Muscle of leg (tissue), 11 donors: Measurements from ENCODE around the gene CNTN4. TPM values are rescaled to one million over a fixed set of nuclear protein-coding genes. Genes with fewer than 3 reads are reported as not detected.
A peak's percentile ranks its signal among the peaks of the same experiment; 100 is the strongest.

Source experiments
- DNase-seq: peaks from one replicate; pipeline ENCODE4 v3.0.0; 2013
- H3K27ac ChIP-seq: one replicate; pipeline ENCODE4 v1.5.1; 2013; ENCODE audit warnings: mild to moderate bottlenecking, low read length, control low read depth
- H3K27me3 ChIP-seq: one replicate; pipeline ENCODE4 v1.6.1; 2013; ENCODE audit warnings: low read length; ENCODE audit not compliant: control insufficient read depth, insufficient read depth
- H3K36me3 ChIP-seq: one replicate; pipeline ENCODE4 v1.6.1; 2013; ENCODE audit warnings: low read length; ENCODE audit not compliant: control insufficient read depth, insufficient read depth
- H3K4me1 ChIP-seq: one replicate; pipeline ENCODE4 v1.6.1; 2013; ENCODE audit warnings: low read length; ENCODE audit not compliant: control insufficient read depth, insufficient read depth
- H3K4me3 ChIP-seq: one replicate; pipeline ENCODE4 v1.5.1; 2013; ENCODE audit warnings: low read length, control low read depth
- H3K9me3 ChIP-seq: replicated peaks from 2 replicates; pipeline ENCODE4 v1.6.1; 2013; ENCODE audit warnings: low read depth, low read length; ENCODE audit not compliant: control insufficient read depth
- WGBS: methylation state at CpG from one replicate; pipeline ENCODE4 v1.1.5; 2013; ENCODE audit warnings: missing lambda C conversion rate; ENCODE audit not compliant: insufficient coverage; 5-methylcytosine and 5-hydroxymethylcytosine counted together
- polyA plus RNA-seq, 8 donors: library from polyadenylated mRNA; unstranded; fragments of 120-200 nt; gene quantifications; one replicate each; pipeline versions ENCODE4 v1.2.1 to v1.2.3, GENCODE V29; 2013; ENCODE audit warnings: inconsistent platforms in 1 of 8, low replicate concordance in 1 of 8; ENCODE audit not compliant: insufficient read length in 8 of 8, insufficient read depth in 1 of 8
- total RNA-seq: library from RNA; stranded (reverse); fragments of 120-200 nt; gene quantifications from one replicate; pipeline ENCODE4 v1.2.4, GENCODE V29; 2013

Gene CNTN4
- total and polyA plus RNA-seq, 9 donors = 3.0 to 16.3 (median 5.9) TPM

- Histone ChIP-seq H3K36me3 (no peaks in the 10 kb centered on the region), H3K9me3 (peaks cover 4% of the 10 kb centered on the region), H3K4me3 (no peak overlapping the region), H3K27me3 (no peaks in the 10 kb centered on the region), H3K4me1 (no peaks in the 10 kb centered on the region), H3K27ac (no peak overlapping the region)
- WGBS = no CpG with 5 or more reads among the region's 2 CpGs
- no peak for DNase-seq
These were observed 446.1 kb downstream of the CNTN4 start for GRCh38 chr3:2544718-2545117.

GRCh38 chr3:2547049-2547448 lies 448.4 kb downstream of the CNTN4 start:
- Histone ChIP-seq H3K27me3 (no peaks in the 10 kb centered on the region), H3K9me3 (peaks cover 4% of the 10 kb centered on the region), H3K4me1 (no peaks in the 10 kb centered on the region), H3K36me3 (no peaks in the 10 kb centered on the region), H3K4me3 (no peak overlapping the region), H3K27ac (no peak overlapping the region)
- no peak for DNase-seq
- WGBS = no CpG with 5 or more reads among the region's 4 CpGs

GRCh38 chr3:2554656-2555055 lies 456.0 kb downstream of the CNTN4 start:
- WGBS = no CpG with 5 or more reads among the region's 3 CpGs
- no peaks in the 10 kb centered on the region for H3K9me3 ChIP-seq
- no peaks in the 10 kb centered on the region for H3K36me3 ChIP-seq
- no peaks in the 10 kb centered on the region for H3K27me3 ChIP-seq
- peak; percentile 79 for DNase-seq
- H3K4me1 ChIP-seq = no peaks in the 10 kb centered on the region
- no peak overlapping the region for H3K4me3 ChIP-seq
- H3K27ac ChIP-seq = no peak overlapping the region

- no peak overlapping the region for H3K27ac ChIP-seq
- no CpG with 5 or more reads among the region's 1 CpG for WGBS
- H3K4me3 ChIP-seq = no peak overlapping the region
- no peak for DNase-seq
- H3K9me3 ChIP-seq = no peaks in the 10 kb centered on the region
- H3K4me1 ChIP-seq = no peaks in the 10 kb centered on the region
- H3K27me3 ChIP-seq = no peaks in the 10 kb centered on the region
- no peaks in the 10 kb centered on the region for H3K36me3 ChIP-seq
These were observed 460.1 kb downstream of the CNTN4 start for GRCh38 chr3:2558796-2559195.

GRCh38 chr3:2567451-2567850 lies 468.8 kb downstream of the CNTN4 start:
- H3K36me3 ChIP-seq = no peaks in the 10 kb centered on the region
- H3K4me1 ChIP-seq = no peaks in the 10 kb centered on the region
- no peak overlapping the region for H3K4me3 ChIP-seq
- 17% methylated on average over 1 of the region's 3 CpGs for WGBS
- no peaks in the 10 kb centered on the region for H3K27me3 ChIP-seq
- DNase-seq = peak; percentile 88
- peak overlapping the region; percentile 60 for H3K27ac ChIP-seq
- H3K9me3 ChIP-seq = no peaks in the 10 kb centered on the region

GRCh38 chr3:2568156-2568555 lies 469.5 kb downstream of the CNTN4 start:
- Histone ChIP-seq H3K36me3 (no peaks in the 10 kb centered on the region), H3K4me3 (no peak overlapping the region), H3K9me3 (no peaks in the 10 kb centered on the region), H3K27ac (peak overlapping the region; percentile 4), H3K27me3 (no peaks in the 10 kb centered on the region), H3K4me1 (no peaks in the 10 kb centered on the region)
- no CpG with 5 or more reads among the region's 2 CpGs for WGBS
- peak; percentile 94 for DNase-seq

GRCh38 chr3:2568929-2569328 lies 470.3 kb downstream of the CNTN4 start:
- no peaks in the 10 kb centered on the region for H3K4me1 ChIP-seq
- no peaks in the 10 kb centered on the region for H3K9me3 ChIP-seq
- WGBS = 86% methylated on average over 1 of the region's 7 CpGs
- H3K27ac ChIP-seq = no peak overlapping the region
- H3K36me3 ChIP-seq = no peaks in the 10 kb centered on the region
- DNase-seq = peak; percentile 2
- H3K27me3 ChIP-seq = no peaks in the 10 kb centered on the region
- H3K4me3 ChIP-seq = no peak overlapping the region

- Histone ChIP-seq H3K9me3 (no peaks in the 10 kb centered on the region), H3K4me3 (no peak overlapping the region), H3K4me1 (no peaks in the 10 kb centered on the region), H3K36me3 (no peaks in the 10 kb centered on the region), H3K27me3 (no peaks in the 10 kb centered on the region), H3K27ac (no peak overlapping the region)
- 100% methylated on average over 1 of the region's 4 CpGs for WGBS
- no peak for DNase-seq
These were observed 478.9 kb downstream of the CNTN4 start for GRCh38 chr3:2577571-2577970.

GRCh38 chr3:2578560-2578959 lies 479.9 kb downstream of the CNTN4 start:
- no peaks in the 10 kb centered on the region for H3K27me3 ChIP-seq
- no peaks in the 10 kb centered on the region for H3K36me3 ChIP-seq
- WGBS = no CpG with 5 or more reads among the region's 3 CpGs
- no peaks in the 10 kb centered on the region for H3K9me3 ChIP-seq
- no peak overlapping the region for H3K4me3 ChIP-seq
- no peak overlapping the region for H3K27ac ChIP-seq
- DNase-seq = no peak
- H3K4me1 ChIP-seq = no peaks in the 10 kb centered on the region

- Histone ChIP-seq H3K4me3 (no peak overlapping the region), H3K27ac (no peak overlapping the region), H3K9me3 (no peaks in the 10 kb centered on the region), H3K27me3 (no peaks in the 10 kb centered on the region), H3K4me1 (no peaks in the 10 kb centered on the region), H3K36me3 (no peaks in the 10 kb centered on the region)
- no peak for DNase-seq
- WGBS = 68% methylated on average over 2 of the region's 4 CpGs
These were observed 480.5 kb downstream of the CNTN4 start for GRCh38 chr3:2579206-2579605.

GRCh38 chr3:2583046-2583445 lies 484.4 kb downstream of the CNTN4 start:
- no CpG with 5 or more reads among the region's 2 CpGs for WGBS
- H3K27me3 ChIP-seq = no peaks in the 10 kb centered on the region
- peaks cover 2% of the 10 kb centered on the region for H3K9me3 ChIP-seq
- peak; percentile 16 for DNase-seq
- no peaks in the 10 kb centered on the region for H3K4me1 ChIP-seq
- no peak overlapping the region for H3K27ac ChIP-seq
- H3K36me3 ChIP-seq = no peaks in the 10 kb centered on the region
- H3K4me3 ChIP-seq = no peak overlapping the region
